ENCODE measurements around the gene ERBB4.
"Not testable (repeated sequence)": the region's sequence is repeated elsewhere in the genome, so short reads cannot be mapped to it uniquely, and the experiment has no call there.

Gene ERBB4

DNA sequence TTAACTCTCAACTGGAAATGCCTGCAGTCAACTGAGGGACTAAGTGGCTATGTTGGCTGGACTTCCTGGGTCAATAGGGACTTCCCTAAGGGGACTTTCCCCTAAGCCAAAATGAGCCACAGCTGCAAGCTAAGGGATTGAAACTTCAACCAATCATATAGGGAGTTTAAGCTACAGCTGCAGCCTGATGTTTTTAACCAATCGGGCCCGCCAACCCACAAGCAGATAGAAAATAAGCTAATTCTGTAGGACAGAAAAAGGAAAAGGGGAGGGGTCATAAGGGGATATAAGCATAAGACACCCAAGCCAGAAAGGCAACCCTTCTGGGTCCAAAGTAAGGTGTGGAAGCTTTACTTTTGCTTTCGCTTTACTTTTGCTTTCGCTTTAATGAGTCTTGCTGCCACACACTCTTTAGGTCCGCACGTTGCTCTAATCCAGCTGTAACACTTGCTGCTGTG is 927.5 kb downstream of the ERBB4 start:
- no peak for DNase-seq (ENCODE audit: low read depth in 2 of 2)

DNA sequence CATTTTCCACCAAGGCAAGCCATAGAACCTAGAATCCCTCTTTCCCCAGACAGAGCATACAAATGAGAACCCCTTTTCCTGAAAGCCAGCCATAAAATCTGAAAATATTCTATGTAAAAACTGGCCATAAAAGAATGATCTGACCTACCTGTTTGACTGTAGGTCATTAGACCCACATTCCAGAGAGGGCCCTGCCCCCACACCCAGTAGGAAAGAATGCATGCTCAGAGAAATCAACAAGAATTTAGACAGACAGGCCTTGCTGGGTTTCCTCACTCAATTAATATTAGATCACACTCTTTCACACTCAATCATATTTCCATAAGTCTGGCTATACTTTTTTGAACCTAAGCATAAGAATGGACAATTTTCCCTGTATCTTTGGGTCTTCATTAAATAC is 929.5 kb downstream of the ERBB4 start:
- DNase-seq (ENCODE audit: low read depth in 2 of 2) = no peak

DNA sequence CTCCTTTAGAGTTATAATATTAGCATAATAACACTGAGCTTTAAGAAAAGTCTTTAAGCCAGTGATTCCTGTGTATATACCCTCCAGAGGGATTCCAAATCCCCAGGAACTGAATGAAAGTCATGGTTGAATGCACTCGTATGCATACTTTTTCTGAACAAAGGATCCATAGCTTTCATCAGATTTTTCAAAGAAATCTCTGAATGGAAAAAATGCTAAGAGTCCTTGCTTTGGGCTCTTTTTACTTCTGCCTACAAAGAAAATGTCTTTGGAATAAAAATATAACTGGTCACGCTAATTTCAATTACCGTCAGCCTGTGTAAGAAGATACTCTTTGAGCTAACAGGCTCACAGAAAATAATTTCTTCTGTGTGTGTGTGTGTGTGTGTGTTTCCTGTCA is 939.5 kb downstream of the ERBB4 start:
- no peak for DNase-seq (ENCODE audit: low read depth in 2 of 2)

DNA sequence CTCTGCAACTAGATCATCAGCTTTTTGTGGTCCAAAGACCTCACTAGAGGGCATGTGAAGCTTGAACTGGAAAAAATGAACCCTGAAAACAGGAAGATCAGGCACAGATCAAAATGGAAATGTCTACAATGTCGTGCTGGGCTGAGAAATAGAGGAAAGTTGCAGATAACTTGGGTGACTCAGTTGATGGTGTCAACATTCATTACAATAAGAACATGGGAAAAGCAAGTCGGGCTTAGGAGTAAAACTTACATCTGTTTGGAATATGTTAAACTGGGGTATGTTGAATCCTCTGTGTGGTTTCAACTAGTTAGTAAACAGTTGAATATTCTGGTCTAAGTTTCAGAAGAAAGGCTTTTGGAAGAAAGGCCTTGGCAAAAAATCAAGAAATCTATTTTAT is 940.4 kb downstream of the ERBB4 start:
- DNase-seq (ENCODE audit: low read depth in 2 of 2) = no peak

DNA sequence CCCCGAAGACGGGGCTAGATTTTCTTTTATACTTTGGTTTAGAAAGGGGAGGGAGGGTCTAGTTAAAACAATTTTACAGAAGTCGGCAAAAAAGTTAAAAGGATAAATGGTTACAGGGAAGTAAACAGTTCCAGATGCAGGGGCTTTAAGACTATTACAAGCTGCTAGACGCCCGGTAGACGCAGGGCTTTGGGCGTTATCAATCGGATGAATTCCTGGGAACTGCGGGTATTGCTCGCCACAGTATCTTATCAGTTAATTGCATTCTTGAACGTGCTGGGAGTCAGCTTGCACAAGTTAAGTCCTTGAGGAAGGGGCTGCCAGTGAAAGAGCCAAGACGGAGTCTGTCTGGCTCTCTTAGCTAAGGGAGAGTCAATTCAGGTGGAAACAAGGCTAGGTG is 946.6 kb downstream of the ERBB4 start:
- not testable (repeated sequence) for DNase-seq (ENCODE audit: low read depth in 2 of 2)

DNA sequence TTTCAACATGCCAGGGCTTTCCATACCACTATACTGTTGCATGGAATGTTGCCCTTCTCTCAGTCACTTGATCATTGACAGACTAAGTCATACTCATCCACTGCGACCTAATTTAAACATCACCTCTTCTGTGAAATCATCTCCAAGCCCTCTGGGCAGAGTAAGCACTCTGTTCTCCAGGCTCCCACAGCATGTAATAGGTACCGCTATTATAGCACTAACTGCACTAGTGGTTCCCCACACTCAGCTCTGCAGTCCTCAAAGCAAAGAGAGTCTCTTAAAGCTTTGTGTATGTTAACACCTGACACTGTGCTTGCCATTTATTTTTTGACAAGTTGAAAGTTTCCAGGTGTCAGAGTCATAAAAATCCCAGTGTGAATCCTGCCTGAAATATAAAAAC is 947.2 kb downstream of the ERBB4 start:
- DNase-seq (ENCODE audit: low read depth in 2 of 2) = no peak

DNA sequence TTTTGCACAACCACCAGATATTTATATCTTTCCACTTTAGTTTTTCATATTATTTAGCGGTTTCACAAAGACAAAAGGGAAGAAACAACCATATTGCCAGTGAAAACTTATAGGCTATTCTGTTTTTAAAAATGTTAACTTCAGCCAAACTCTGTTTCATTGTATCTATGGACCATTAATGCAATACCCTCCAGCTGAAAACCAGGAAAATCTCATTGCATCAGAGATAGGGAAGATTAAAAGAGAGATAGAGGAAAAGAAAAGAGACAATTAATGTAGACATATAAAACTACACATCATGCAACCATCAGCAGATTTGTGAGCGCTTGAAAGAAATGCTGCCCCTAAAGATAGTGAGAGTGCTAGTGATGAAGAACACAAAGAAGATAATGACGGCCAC is 970.2 kb downstream of the ERBB4 start:
- DNase-seq (ENCODE audit: low read depth in 2 of 2) = no peak

DNA sequence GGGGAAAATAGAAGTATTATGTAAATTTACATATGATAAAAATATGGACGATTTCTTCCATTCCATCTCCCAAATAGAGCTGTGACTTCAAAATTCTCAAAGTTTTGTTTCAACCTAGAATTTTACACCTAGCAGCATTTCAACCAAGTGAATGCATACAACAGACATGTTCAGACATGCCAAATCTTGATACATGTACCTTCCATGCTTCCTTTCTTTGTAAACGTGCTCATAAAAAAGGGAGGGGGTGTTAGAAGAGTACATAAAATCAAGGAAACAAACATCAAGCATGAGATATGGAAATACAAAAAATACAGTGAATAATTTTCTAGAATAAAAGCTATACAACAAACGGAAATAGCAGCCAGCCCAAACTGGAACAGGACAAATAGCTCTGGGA is 974.2 kb downstream of the ERBB4 start:
- no peak for DNase-seq (ENCODE audit: low read depth in 2 of 2)

DNA sequence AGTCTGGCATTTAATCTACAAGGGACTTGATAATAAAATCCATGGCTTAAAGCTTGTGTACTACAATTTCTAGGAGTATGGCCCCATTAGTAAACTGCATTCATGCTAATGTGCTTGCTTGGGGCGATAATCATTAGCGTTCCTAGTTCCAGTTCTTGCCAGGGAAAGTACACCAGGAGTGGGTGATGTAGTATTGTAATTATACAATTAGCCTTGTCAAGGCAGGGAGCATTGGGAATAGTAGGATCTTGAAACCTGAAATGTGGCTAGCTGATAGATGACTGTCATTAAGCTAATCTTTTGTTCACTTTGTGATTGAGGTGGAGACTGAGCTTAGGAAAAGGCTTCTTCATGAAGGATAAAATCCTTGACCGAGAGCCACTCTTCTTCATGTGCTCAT is 993.0 kb downstream of the ERBB4 start:
- no peak for DNase-seq (ENCODE audit: low read depth in 2 of 2)

DNA sequence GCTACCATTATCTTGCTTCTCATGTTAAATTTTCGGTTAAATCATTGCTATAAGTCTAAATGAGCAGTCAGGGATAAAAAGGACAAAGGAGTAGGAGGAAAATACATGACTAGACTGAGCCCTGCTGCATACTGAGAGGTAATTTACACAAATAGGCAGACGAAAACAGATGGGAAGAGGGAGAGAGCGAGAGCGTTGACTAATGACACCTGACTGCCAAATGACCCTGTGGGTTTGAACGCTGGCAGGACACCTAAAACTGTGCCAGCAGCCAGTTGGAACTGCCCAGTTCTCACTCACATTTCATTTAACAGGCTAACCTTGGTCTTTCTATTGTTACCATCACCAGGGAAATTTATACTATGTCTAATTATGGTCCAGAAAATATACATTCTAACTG is 1004.0 kb downstream of the ERBB4 start:
- no peak for DNase-seq (ENCODE audit: low read depth in 2 of 2)

DNA sequence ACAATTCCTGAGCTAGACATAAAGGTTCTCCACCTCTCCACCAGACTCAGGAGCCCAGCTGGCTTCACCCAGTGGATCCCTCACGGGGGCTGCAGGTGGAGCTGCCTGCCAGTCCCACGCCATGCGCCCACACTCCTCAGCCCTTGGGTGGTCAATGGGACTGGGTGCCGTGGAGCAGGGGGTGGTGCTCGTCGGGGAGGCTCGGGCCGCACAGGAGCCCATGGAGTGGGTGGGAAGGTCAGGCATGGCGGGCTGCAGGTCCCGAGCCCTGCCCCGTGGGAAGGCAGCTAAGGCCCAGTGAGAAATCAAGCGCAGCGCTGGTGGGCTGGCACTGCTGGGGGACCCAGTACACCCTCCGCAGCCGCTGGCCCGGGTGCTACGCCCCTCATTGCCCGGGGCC is 1014.4 kb downstream of the ERBB4 start:
- DNase-seq (ENCODE audit: low read depth in 2 of 2) = not testable (repeated sequence)

DNA sequence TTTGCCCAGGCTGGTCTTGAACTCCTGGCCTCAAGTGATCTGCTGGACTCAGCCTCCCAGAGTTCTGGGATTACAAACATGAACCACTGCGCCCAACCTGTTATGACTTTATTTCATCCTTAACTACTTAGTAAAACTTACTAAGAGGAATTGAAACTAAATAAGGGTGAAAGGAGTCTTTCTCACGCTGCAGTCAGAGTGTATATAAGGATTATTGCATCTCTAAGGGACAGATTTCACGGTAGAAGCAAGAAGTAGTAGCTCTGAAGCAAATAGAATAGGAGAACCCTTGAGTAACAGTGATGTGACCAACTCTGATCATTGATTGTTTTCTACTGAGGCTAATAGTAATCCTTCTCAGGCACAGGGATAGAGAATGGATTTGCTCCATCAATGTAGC is 1022.1 kb downstream of the ERBB4 start:
- no peak for DNase-seq (ENCODE audit: low read depth in 2 of 2)

DNA sequence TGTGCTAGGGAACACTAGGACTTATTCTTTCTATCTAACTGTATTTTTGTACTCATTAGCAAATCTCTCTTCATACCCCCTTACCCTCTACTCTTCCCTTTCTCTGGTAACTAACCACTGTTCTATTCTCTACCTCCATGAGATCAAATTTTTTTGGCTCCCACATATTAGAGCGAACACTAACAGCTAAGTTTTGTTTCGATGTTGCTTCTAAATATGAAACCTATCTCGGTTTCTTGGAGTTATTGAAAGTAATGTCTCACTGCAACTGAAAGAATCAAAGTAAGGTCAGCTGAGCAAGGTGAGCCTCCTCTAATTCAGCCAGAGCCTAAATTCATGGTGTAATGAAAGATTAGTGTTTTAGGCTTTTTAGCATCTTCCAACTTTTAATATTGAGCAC is 1024.6 kb downstream of the ERBB4 start:
- DNase-seq (ENCODE audit: low read depth in 2 of 2) = no peak

DNA sequence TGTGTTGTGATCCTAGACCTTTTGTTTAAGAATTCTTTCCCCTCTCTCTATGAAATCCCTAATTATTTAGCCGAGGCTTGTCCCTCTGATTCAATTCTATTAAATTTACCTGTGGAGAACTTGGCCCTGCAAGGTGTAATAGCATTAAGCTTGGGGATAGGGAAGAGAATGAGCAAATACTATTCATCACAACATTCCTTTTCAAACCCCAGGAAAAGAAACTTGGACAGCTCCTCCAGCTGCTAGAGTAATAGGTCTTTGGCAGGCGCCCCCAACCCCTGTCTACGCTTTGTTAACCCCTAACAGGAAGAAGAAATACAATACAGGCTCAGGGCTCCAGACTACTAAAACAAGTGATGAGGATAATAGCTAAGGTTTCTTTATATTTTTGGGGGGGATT is 1025.2 kb downstream of the ERBB4 start:
- no peak for DNase-seq (ENCODE audit: low read depth in 2 of 2)

DNA sequence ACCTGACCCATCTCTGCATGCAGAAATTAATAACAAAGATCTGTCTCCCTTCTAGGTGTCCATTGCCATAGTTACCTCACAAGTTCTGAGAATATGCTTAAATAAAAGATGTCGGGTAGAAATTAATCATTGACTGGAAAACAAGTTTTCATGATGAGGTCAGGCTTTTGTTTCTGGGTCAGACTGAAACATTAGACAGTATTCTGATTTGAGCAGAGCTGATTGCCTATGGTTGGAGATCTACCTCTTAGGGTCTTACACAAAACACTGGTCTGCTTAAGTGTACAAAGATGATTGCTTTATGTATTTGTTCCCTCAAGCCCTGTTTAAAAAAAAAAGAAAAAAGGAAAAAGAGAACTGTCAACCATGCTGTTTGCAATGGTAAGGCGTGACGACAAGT is 1025.8 kb downstream of the ERBB4 start:
- DNase-seq (ENCODE audit: low read depth in 2 of 2) = no peak

DNA sequence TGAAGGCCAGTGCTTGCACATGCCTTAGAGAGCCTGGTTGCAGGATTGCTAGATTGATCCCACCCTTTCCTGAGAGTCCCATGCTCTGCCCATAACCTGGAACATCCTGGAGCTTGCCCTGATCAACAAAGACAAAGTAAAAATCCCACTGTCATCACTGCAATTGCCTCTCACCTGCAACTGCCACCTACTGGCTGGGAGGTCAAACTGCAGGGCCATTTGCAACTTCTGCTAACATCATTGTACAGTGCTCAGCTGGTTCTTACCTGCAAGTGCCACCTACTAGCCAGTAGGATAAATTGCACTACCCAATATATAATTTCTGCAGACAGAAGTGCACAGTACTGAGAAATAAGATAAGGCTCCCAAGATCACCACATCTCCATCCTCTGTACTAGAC is 1034.7 kb downstream of the ERBB4 start:
- DNase-seq (ENCODE audit: low read depth in 2 of 2) = no peak

DNA sequence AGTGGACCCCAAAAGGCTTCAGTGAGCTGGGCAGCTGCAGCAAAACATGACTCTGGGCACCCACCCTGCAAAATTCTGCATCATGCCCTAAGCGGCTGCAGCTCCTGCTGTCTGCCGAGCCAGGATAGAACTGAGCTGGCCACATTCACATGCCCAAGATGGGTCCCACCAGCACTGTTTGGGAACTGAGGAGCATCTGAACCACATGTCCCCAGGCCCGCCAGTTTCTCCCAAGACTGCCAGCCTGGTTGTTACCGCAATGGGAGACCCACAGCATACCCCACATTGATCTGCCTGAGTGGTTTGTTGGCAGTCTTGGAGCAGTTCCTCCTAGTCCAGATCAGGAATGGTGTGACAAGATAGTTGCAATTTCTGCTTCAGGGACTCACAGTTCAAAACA is 1035.4 kb downstream of the ERBB4 start:
- DNase-seq (ENCODE audit: low read depth in 2 of 2) = no peak

DNA sequence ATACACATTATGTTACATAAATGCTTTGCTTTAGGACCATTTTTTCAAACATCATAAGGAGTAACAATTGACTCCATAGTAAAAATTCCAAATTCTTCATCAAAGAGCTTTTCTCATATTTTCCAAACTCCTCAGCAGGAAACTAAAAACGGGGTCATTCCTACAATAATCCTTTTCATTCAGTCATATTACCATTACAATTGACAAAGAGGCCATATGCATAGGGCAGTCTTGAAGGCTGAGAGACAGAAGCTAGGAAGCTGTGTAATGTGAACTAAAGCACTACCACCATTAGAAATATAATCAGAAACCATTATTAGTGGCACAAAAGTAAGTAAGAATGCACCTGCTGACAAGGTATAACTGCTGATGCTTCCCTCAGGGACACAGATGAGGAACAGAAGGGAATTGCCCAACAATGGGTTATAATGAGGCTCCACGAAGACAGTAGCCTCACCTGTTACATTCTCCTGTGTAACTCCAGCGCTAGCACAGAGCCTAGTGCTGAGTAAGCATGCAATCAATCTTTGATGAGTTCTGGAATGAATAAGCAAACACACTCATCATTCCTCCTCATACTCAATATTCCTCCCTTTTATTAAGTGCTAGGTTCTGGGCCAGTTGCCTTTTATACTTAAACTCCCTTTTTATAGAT is 1039.9 kb downstream of the ERBB4 start:
- DNase-seq (ENCODE audit: low read depth in 2 of 2) = no peak

DNA sequence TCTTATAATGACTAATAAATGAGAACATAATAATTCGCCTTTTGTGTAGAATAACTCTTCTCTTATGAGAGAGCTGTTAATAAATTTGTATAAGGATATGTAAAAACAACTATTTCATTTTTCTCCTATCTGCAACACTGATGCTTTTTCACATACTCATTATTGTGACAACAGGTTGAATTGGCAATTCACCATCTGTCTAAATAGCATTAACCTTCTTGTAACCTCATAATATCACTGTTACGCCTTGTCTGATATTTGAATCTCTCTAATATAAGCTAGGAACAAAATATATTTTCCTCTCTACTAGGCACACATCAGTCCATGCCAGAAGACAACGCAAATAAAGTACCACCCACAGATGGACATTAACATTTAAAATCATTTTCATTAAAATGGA is 1043.3 kb downstream of the ERBB4 start:
- DNase-seq (ENCODE audit: low read depth in 2 of 2) = no peak

DNA sequence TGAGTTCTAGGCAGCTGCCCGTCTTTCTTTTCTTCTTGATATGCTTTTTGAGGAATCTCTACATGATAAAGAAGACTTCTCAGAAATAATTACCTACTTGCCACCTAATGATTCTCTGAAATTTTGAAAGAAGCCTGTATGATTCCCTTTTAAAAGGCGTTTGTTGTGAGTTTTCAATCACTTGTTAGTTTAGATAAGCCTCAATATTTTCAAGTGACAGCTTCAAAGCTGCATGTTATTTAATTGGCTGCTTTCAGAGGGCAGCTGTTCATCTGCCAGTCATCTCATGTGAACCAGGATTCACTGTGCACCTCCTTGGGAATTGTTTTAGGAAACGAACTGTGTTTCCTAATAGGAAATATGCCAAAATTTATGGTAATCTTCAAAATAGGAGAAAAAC is 1044.1 kb downstream of the ERBB4 start:
- DNase-seq (ENCODE audit: low read depth in 2 of 2) = no peak

DNA sequence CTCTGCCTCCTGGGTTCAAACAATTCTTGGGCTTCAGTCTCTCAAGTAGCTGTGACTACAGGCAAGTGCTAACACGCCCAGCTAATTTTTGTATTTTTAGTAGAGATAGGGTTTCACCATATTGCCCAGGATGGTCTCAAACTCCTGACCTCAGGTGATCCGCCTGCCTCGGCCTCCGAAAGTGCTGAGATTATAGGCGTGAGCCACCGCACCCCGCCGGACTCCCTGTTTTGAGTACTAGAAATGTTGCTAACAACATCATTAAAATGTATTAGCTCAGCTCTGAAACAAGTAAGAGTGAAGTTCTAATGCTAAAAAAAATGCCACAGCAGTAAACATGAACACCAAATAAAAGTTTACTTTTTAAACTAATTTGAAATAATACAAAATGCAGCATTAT is 1044.5 kb downstream of the ERBB4 start:
- no peak for DNase-seq (ENCODE audit: low read depth in 2 of 2)

DNA sequence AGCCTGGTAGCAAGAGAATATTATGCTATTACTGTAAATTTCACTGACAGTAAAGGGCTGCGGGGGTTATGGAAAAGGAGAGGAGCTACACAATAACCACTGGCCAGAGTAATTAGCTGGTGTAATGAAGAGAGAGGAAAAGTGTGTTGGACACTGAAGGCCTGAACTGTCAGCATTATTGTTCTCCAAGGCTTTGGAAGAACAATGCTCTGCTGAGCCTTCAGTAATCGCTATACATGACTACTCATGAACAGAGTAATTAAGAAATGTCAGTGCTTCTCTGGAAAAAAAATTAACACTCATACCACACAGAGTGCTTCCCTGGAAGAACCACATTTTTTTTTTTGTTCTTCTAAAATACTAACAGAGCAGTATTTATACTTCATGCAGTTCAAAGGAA is 1050.9 kb downstream of the ERBB4 start:
- DNase-seq (ENCODE audit: low read depth in 2 of 2) = no peak

DNA sequence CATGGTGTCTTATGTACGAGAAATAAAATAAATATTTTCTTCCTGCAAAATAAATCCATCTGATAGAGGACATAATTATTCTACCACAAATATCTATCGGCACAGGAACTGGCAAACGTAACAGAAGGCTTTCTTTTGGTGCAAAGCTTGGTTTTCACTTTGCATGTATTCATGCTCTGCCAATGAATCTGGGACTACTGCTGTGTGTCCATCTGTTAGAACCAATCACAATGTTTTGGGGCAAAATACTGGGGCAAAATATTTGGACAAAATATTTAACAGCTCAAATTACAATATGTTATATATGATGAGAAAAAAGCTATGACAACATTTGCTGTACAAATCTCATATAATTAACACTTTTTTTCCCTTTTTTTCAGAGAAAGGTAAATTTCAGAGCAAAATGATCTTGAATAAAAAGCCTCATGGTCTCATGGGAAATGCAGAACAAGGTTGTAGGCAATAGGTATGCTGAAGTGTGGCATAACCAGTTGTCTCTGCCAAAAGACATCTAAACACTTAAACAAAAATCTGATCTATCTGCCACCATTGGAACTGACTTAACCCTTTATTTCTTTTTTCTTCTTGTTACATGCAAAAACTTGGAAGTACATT is 1059.0 kb downstream of the ERBB4 start:
- DNase-seq (ENCODE audit: low read depth in 2 of 2) = no peak
